NCI-H510A (cell line): ENCODE results near the gene ECE1.
"Not testable (repeated sequence)": the region's sequence is repeated elsewhere in the genome, so short reads cannot be mapped to it uniquely, and the experiment has no call there.

ENCODE experiments used
- DNase-seq: peaks from one replicate; lab custom pipeline; 2025; lab: John Stamatoyannopoulos, UW

The ECE1 gene

GRCh38 chr1:21178271-21178670 lies 112.0 kb downstream of the ECE1 start:
- DNase-seq: not testable (repeated sequence)

GRCh38 chr1:21176586-21177555 lies 113.4 kb downstream of the ECE1 start, which contains the start of gene EIF4G3:
Gene EIF4G3 (minus strand): TSS chr1:21176897. CDS start chr1:21002742, 174,155 bp downstream.
- DNase-seq: peak; percentile 95

- no peak for DNase-seq
Observed at GRCh38 chr1:21175670-21176581, 114.3 kb downstream of the ECE1 start.

- no peak for DNase-seq
Observed at GRCh38 chr1:21175324-21175669, 115.0 kb downstream of the ECE1 start.

- no peak for DNase-seq
Observed at GRCh38 chr1:21174654-21175323, 115.5 kb downstream of the ECE1 start.

- DNase-seq: no peak
Observed at GRCh38 chr1:21174230-21174629, 116.0 kb downstream of the ECE1 start.

GRCh38 chr1:21173096-21173495 lies 117.2 kb downstream of the ECE1 start:
- not testable (repeated sequence) for DNase-seq

- DNase-seq: not testable (repeated sequence)
Observed at GRCh38 chr1:21170837-21171236, 119.4 kb downstream of the ECE1 start.

- no peak for DNase-seq
Observed at GRCh38 chr1:21168444-21168843, 121.8 kb downstream of the ECE1 start.
